ENCODE measurements around the gene KIRREL1. TPM values are rescaled to one million over a fixed set of nuclear protein-coding genes. Genes with fewer than 3 reads are reported as not detected.

The KIRREL1 gene
- total RNA-seq, 1 experiment from 2014 or later = 45.4 TPM

GRCh38 chr1:158046715-158047510 is 53.5 kb downstream of the KIRREL1 start:
- ChIA-PET CTCF (no interaction called here), POLR2A (no interaction called here)
- H3K4me3 ChIP-seq (ENCODE audit: low read depth, low read length) = no peak overlapping the region
- no peak overlapping the region for H3K4me3 Mint-ChIP-seq (ENCODE audit: unreplicated experiment)
- intact Hi-C loops (cut with micrococcal nuclease; ENCODE audit: unreplicated experiment) = no loop called here
- no peak for DNase-seq
- no peaks in the 10 kb centered on the region for H3K27me3 ChIP-seq (replicated peaks; ENCODE audit: control insufficient read depth, insufficient read depth, low read length)
- no peaks in the 10 kb centered on the region for H3K9me3 ChIP-seq
- BruUV-seq (replicated peaks) = no TSS peak
- no peak for TF ChIP-seq CTCF (IDR thresholded peaks at IDR 0.05; ENCODE audit: insufficient read depth in 1 of 2, low read depth in 1 of 2, low read length in 1 of 2, severe bottlenecking in 1 of 2, unreplicated experiment in 1 of 2)
- no peak overlapping the region for H3K27ac Mint-ChIP-seq (ENCODE audit: unreplicated experiment)
- H3K9me3 Mint-ChIP-seq (ENCODE audit: unreplicated experiment) = no peaks in the 10 kb centered on the region
- no peaks in the 10 kb centered on the region for H3K36me3 ChIP-seq (ENCODE audit: control insufficient read depth, insufficient read depth, low read length)
- H3K4me1 ChIP-seq = peaks cover 9% of the 10 kb centered on the region
- H3K4me1 Mint-ChIP-seq (ENCODE audit: low read depth, unreplicated experiment) = peaks cover 9% of the 10 kb centered on the region
- no peaks in the 10 kb centered on the region for H3K27me3 Mint-ChIP-seq (ENCODE audit: insufficient read depth, unreplicated experiment)
- H3K36me3 Mint-ChIP-seq (ENCODE audit: insufficient read depth, unreplicated experiment) = peaks cover 4% of the 10 kb centered on the region

- Histone ChIP-seq H3K27me3 (replicated peaks; ENCODE audit: control insufficient read depth, insufficient read depth, low read length) (no peaks in the 10 kb centered on the region), H3K4me3 (ENCODE audit: low read depth, low read length) (no peak overlapping the region), H3K4me1 (peaks cover 7% of the 10 kb centered on the region; the same call in 1 of the 2 replicates), H3K9me3 (no peaks in the 10 kb centered on the region), H3K36me3 (ENCODE audit: control insufficient read depth, insufficient read depth, low read length) (no peaks in the 10 kb centered on the region)
- no peak for DNase-seq
- H3K36me3 Mint-ChIP-seq (ENCODE audit: insufficient read depth, unreplicated experiment) = peaks cover 4% of the 10 kb centered on the region
- POLR2A ChIA-PET = no interaction called here
- CTCF ChIA-PET = interaction anchor here (1.4 kb wide), 1 partner anchor 57 kb away, joined by 4 read pairs; no protein-coding TSS in a partner anchor
- peaks cover 6% of the 10 kb centered on the region for H3K4me1 Mint-ChIP-seq (ENCODE audit: low read depth, unreplicated experiment)
- intact Hi-C loops (cut with micrococcal nuclease; ENCODE audit: unreplicated experiment) = no loop called here
- no peak overlapping the region for H3K4me3 Mint-ChIP-seq (ENCODE audit: unreplicated experiment)
- H3K27me3 Mint-ChIP-seq (ENCODE audit: insufficient read depth, unreplicated experiment) = no peaks in the 10 kb centered on the region
- no peak for TF ChIP-seq CTCF (IDR thresholded peaks at IDR 0.05; ENCODE audit: insufficient read depth in 1 of 2, low read depth in 1 of 2, low read length in 1 of 2, severe bottlenecking in 1 of 2, unreplicated experiment in 1 of 2)
- no TSS peak for BruUV-seq (replicated peaks)
- no peaks in the 10 kb centered on the region for H3K9me3 Mint-ChIP-seq (ENCODE audit: unreplicated experiment)
- H3K27ac Mint-ChIP-seq (ENCODE audit: unreplicated experiment) = no peak overlapping the region
Observed at GRCh38 chr1:158048371-158049067, 55.1 kb downstream of the KIRREL1 start.

GRCh38 chr1:158049853-158050252 is 56.4 kb downstream of the KIRREL1 start:
- Histone ChIP-seq H3K27me3 (replicated peaks; ENCODE audit: control insufficient read depth, insufficient read depth, low read length) (no peaks in the 10 kb centered on the region), H3K4me1 (peaks cover 7% of the 10 kb centered on the region; the same call in 1 of the 2 replicates), H3K4me3 (ENCODE audit: low read depth, low read length) (no peak overlapping the region), H3K36me3 (ENCODE audit: control insufficient read depth, insufficient read depth, low read length) (no peaks in the 10 kb centered on the region), H3K9me3 (no peaks in the 10 kb centered on the region)
- Mint-ChIP-seq H3K36me3 (ENCODE audit: insufficient read depth, unreplicated experiment) (peaks cover 4% of the 10 kb centered on the region), H3K9me3 (ENCODE audit: unreplicated experiment) (no peaks in the 10 kb centered on the region), H3K27me3 (ENCODE audit: insufficient read depth, unreplicated experiment) (no peaks in the 10 kb centered on the region), H3K4me1 (ENCODE audit: low read depth, unreplicated experiment) (peaks cover 2% of the 10 kb centered on the region), H3K27ac (ENCODE audit: unreplicated experiment) (no peak overlapping the region), H3K4me3 (ENCODE audit: unreplicated experiment) (no peak overlapping the region)
- CTCF ChIA-PET = interaction anchor here (1.4 kb wide), 1 partner anchor 58 kb away, joined by 4 read pairs; no protein-coding TSS in a partner anchor
- DNase-seq = no peak
- POLR2A ChIA-PET = no interaction called here
- no TSS peak for BruUV-seq (replicated peaks)
- no peak for TF ChIP-seq CTCF (IDR thresholded peaks at IDR 0.05; ENCODE audit: insufficient read depth in 1 of 2, low read depth in 1 of 2, low read length in 1 of 2, severe bottlenecking in 1 of 2, unreplicated experiment in 1 of 2)
- intact Hi-C loops (cut with micrococcal nuclease; ENCODE audit: unreplicated experiment) = no loop called here
